ENCODE measurements around the gene COL6A1.

COL6A1 gene

GRCh38 chr21:45965084-45965809 lies 16.3 kb upstream of the COL6A1 start:
- no peak overlapping the region for H3K4me3 ChIP-seq
- no peak for TF ChIP-seq CTCF (IDR thresholded peaks at IDR 0.05)
- no peaks in the 10 kb centered on the region for H3K27me3 ChIP-seq
- DNase-seq: no peak
- intact Hi-C loops (cut with DNase I; ENCODE audit: low total_unique reads): no loop called here
- no peaks in the 10 kb centered on the region for H3K9me3 ChIP-seq
- no peak overlapping the region for H3K27ac ChIP-seq
- no peaks in the 10 kb centered on the region for H3K36me3 ChIP-seq
- H3K4me1 ChIP-seq: peaks cover 0 to 10% (median 3%) of the 10 kb centered on the region in 4 donors

GRCh38 chr21:45966791-45967394 lies 14.7 kb upstream of the COL6A1 start:
- TF ChIP-seq CTCF (IDR thresholded peaks at IDR 0.05): no peak
- no peak for DNase-seq
- no peak overlapping the region for H3K4me3 ChIP-seq
- H3K27me3 ChIP-seq: no peaks in the 10 kb centered on the region
- peaks cover 0 to 26% (median 18%) of the 10 kb centered on the region in 4 donors for H3K4me1 ChIP-seq
- no peaks in the 10 kb centered on the region for H3K36me3 ChIP-seq
- intact Hi-C loops (cut with DNase I; ENCODE audit: low total_unique reads): no loop called here
- H3K27ac ChIP-seq: no peak overlapping the region
- no peaks in the 10 kb centered on the region for H3K9me3 ChIP-seq

GRCh38 chr21:45969921-45970673 lies 11.5 kb upstream of the COL6A1 start:
- DNase-seq: no peak
- peak overlapping the region in 1 of 2 donors; percentile 93 for H3K27ac ChIP-seq
- H3K4me3 ChIP-seq: no peak overlapping the region

GRCh38 chr21:45970674-45971615 lies 10.6 kb upstream of the COL6A1 start:
- TF ChIP-seq CTCF (IDR thresholded peaks at IDR 0.05): peak; percentile 92 to 96
- peak; percentile 53 to 78 for DNase-seq
- Histone ChIP-seq H3K27me3 (no peaks in the 10 kb centered on the region), H3K27ac (peak overlapping the region; percentile 93 to 95), H3K36me3 (no peaks in the 10 kb centered on the region), H3K4me1 (peaks cover 8 to 51% (median 48%) of the 10 kb centered on the region in 4 donors), H3K4me3 (no peak overlapping the region), H3K9me3 (no peaks in the 10 kb centered on the region)
- intact Hi-C loops (cut with DNase I; ENCODE audit: low total_unique reads): loop anchor here (5.0 kb wide), 1 partner anchor 256 kb away; the partner anchor contains the start of gene LSS

More at GRCh38 chr21:45969921-45970673, 11.5 kb upstream of the COL6A1 start:
- Histone ChIP-seq H3K27me3 (no peaks in the 10 kb centered on the region), H3K9me3 (no peaks in the 10 kb centered on the region), H3K4me1 (peaks cover 8 to 47% (median 45%) of the 10 kb centered on the region in 4 donors), H3K36me3 (no peaks in the 10 kb centered on the region)
- no peak for TF ChIP-seq CTCF (IDR thresholded peaks at IDR 0.05)
- intact Hi-C loops (cut with DNase I; ENCODE audit: low total_unique reads): loop anchor here (5.0 kb wide), 1 partner anchor 257 kb away; the partner anchor contains the start of gene LSS

Data from tibial artery (tissue), 4 donors.